Liver (tissue), 9 donors: ENCODE results near the gene IL1RAPL2. TPM values are rescaled to one million over a fixed set of nuclear protein-coding genes. Genes with fewer than 3 reads are reported as not detected.

Experiments
- DNase-seq: peaks from one replicate; pipeline ENCODE4 v3.0.0-alpha.2; 2017; ENCODE audit warnings: low spot score
- H3K27ac ChIP-seq, 2 donors: one replicate each; pipeline ENCODE4 v1.7.0; 2013; ENCODE audit warnings: inconsistent platforms in 2 of 2, low read length in 2 of 2, control low read depth in 1 of 2, low read depth in 1 of 2, mild to moderate bottlenecking in 1 of 2
- H3K27me3 ChIP-seq, 4 donors: one replicate each; pipeline versions ENCODE4 v1.6.1 to v1.7.0; 2013; ENCODE audit warnings: low read length in 3 of 4, inconsistent platforms in 1 of 4, mild to moderate bottlenecking in 1 of 4, moderate library complexity in 1 of 4; ENCODE audit not compliant: control insufficient read depth in 4 of 4, insufficient read depth in 4 of 4
- H3K36me3 ChIP-seq, 4 donors: one replicate each; pipeline versions ENCODE4 v1.6.1 to v1.7.0; 2013; ENCODE audit warnings: low read length in 3 of 4, mild to moderate bottlenecking in 3 of 4, low read depth in 1 of 4, moderate library complexity in 1 of 4; ENCODE audit not compliant: control insufficient read depth in 4 of 4, insufficient read depth in 3 of 4
- H3K4me1 ChIP-seq, 4 donors: one replicate each; pipeline versions ENCODE4 v1.6.1 to v1.7.0; 2013; ENCODE audit warnings: low read length in 3 of 4, mild to moderate bottlenecking in 3 of 4, moderate library complexity in 1 of 4; ENCODE audit not compliant: control insufficient read depth in 4 of 4, insufficient read depth in 4 of 4
- H3K4me3 ChIP-seq, 3 donors: one replicate each; pipeline versions ENCODE4 v1.6.1 to v1.7.0; 2013; ENCODE audit warnings: low read length in 3 of 3, control low read depth in 1 of 3, low read depth in 1 of 3, mild to moderate bottlenecking in 1 of 3
- H3K9ac ChIP-seq, 2 donors: one replicate each; pipeline ENCODE4 v1.7.0; 2013; ENCODE audit warnings: low read length in 2 of 2, mild to moderate bottlenecking in 2 of 2, moderate library complexity in 2 of 2, control low read depth in 1 of 2, low read depth in 1 of 2
- H3K9me3 ChIP-seq, 4 donors: one replicate each; pipeline versions ENCODE4 v1.6.1 to v1.7.0; 2013; ENCODE audit warnings: low read length in 3 of 4; ENCODE audit not compliant: control insufficient read depth in 4 of 4
- FOXA1 ChIP-seq: IDR thresholded peaks from 2 replicates; pipeline ENCODE4 v1.6.1; 2016; ENCODE audit warnings: antibody characterized with exemption
- FOXA2 ChIP-seq: IDR thresholded peaks from 2 replicates; pipeline ENCODE4 v1.6.1; 2016; ENCODE audit warnings: antibody characterized with exemption
- GABPA ChIP-seq, 2 donors: IDR thresholded peaks in 1 of 2; conservative IDR thresholded peaks in 1 of 2; 2 replicates each; pipeline ENCODE4 v1.6.1; 2016; ENCODE audit warnings: antibody characterized with exemption in 2 of 2, mild to moderate bottlenecking in 1 of 2, moderate library complexity in 1 of 2
- HNF4A ChIP-seq, 2 donors: conservative IDR thresholded peaks; 2 replicates each; pipeline ENCODE4 v1.6.1; 2016; ENCODE audit warnings: antibody characterized with exemption in 2 of 2, mild to moderate bottlenecking in 2 of 2
- HNF4G ChIP-seq: IDR thresholded peaks from 2 replicates; pipeline ENCODE4 v1.6.1; 2016; ENCODE audit warnings: antibody characterized with exemption
- JUND ChIP-seq, 2 donors: IDR thresholded peaks; 2 replicates each; pipeline ENCODE4 v1.6.1; 2016; ENCODE audit warnings: antibody characterized with exemption in 2 of 2
- RAD21 ChIP-seq, 2 donors: IDR thresholded peaks; 2 replicates each; pipeline ENCODE4 v1.6.1; 2016; ENCODE audit warnings: antibody characterized with exemption in 2 of 2, mild to moderate bottlenecking in 2 of 2
- RXRA ChIP-seq, 2 donors: IDR thresholded peaks; 2 replicates each; pipeline ENCODE4 v1.6.1; 2017 to 2018; ENCODE audit warnings: antibody characterized with exemption in 2 of 2, mild to moderate bottlenecking in 1 of 2
- SP1 ChIP-seq: IDR thresholded peaks from 2 replicates; pipeline ENCODE4 v1.6.1; 2018; ENCODE audit warnings: antibody characterized with exemption, mild to moderate bottlenecking
- WGBS: extraction: QIAGEN DNeasy Blood & Tissue Kit; methylation state at CpG from one replicate; pipeline ENCODE4 v1.1.7; 2013; 5-methylcytosine and 5-hydroxymethylcytosine counted together
- polyA plus RNA-seq, 2 donors: library from polyadenylated mRNA; stranded (reverse) in 1 of 2; unstranded in 1 of 2; fragments of 200-250 nt in 1 of 2; fragments of >200 nt in 1 of 2; fragmentation: Nextera tagmentation in 1 of 2; extraction: Ambion mirVana in 1 of 2; gene quantifications; one replicate each; pipeline versions ENCODE4 v1.2.1 to v1.2.3, GENCODE V29; 2013 to 2015
- total RNA-seq, 2 donors: library from RNA; depleted of rRNA; stranded (reverse); fragments of >200 nt; gene quantifications; one replicate each; pipeline ENCODE4 v1.2.3, GENCODE V29; 2014
- TF ChIP-seq, protein P1 (sequence below): IDR thresholded peaks from 2 replicates; pipeline ENCODE4 v1.6.1; 2016; ENCODE audit warnings: antibody characterized with exemption, mild to moderate bottlenecking
- TF ChIP-seq, protein P2 (sequence below): IDR thresholded peaks from 2 replicates; pipeline ENCODE4 v1.6.1; 2016; ENCODE audit warnings: antibody characterized with exemption
- TF ChIP-seq, protein P3 (sequence below): fragments of 150-350 bp; IDR thresholded peaks from 2 replicates; pipeline ENCODE4 v1.5.1; 2017; ENCODE audit warnings: improper control_type of control experiment, low read depth, low read length; ENCODE audit not compliant: missing input control
- TF ChIP-seq, protein P4 (sequence below): IDR thresholded peaks from 2 replicates; pipeline ENCODE4 v1.6.1; 2016; ENCODE audit warnings: antibody characterized with exemption
- donor health status: healthy.
- donor health status: healthy.
- donor health status: healthy.
- donor health status: healthy.
- donor health status: healthy.

IL1RAPL2 gene
- total and polyA plus RNA-seq, 4 donors = 0.20 to 1.6 (median 0.91) TPM

DNA sequence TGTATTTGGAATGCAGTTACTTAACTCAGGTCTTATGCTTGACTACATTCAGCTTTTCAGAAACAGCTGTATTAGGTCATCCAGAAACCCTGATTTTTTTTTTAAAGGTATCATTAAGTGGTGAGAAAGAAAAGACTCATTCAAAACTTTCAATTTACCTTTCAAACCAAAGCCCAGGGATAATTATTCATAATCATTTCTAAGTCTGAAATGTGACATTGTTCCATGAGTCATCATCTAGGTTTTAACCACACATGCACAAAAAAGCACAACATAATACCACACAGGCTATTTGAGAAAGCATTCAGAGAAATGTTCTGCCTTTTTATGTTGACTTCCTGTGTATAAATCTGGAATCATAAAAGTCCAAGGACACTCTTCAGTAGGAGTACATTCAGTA lies 288.2 kb downstream of the IL1RAPL2 start:
- H3K9me3 ChIP-seq = no peaks in the 10 kb centered on the region
- DNase-seq = no peak
- no peak for TF ChIP-seq JUND (IDR thresholded peaks at IDR 0.05)
- TF ChIP-seq FOXA1 = no peak
- no peak for TF ChIP-seq FOXA2
- no peak for TF ChIP-seq GABPA (IDR thresholded peaks at IDR 0.05 in 1 of 2, conservative IDR thresholded peaks at IDR 0.05 in 1 of 2)
- TF ChIP-seq, protein P1, sequence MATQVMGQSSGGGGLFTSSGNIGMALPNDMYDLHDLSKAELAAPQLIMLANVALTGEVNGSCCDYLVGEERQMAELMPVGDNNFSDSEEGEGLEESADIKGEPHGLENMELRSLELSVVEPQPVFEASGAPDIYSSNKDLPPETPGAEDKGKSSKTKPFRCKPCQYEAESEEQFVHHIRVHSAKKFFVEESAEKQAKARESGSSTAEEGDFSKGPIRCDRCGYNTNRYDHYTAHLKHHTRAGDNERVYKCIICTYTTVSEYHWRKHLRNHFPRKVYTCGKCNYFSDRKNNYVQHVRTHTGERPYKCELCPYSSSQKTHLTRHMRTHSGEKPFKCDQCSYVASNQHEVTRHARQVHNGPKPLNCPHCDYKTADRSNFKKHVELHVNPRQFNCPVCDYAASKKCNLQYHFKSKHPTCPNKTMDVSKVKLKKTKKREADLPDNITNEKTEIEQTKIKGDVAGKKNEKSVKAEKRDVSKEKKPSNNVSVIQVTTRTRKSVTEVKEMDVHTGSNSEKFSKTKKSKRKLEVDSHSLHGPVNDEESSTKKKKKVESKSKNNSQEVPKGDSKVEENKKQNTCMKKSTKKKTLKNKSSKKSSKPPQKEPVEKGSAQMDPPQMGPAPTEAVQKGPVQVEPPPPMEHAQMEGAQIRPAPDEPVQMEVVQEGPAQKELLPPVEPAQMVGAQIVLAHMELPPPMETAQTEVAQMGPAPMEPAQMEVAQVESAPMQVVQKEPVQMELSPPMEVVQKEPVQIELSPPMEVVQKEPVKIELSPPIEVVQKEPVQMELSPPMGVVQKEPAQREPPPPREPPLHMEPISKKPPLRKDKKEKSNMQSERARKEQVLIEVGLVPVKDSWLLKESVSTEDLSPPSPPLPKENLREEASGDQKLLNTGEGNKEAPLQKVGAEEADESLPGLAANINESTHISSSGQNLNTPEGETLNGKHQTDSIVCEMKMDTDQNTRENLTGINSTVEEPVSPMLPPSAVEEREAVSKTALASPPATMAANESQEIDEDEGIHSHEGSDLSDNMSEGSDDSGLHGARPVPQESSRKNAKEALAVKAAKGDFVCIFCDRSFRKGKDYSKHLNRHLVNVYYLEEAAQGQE = no peak
- no peak for TF ChIP-seq SP1
- no peak for TF ChIP-seq RAD21 (IDR thresholded peaks at IDR 0.05)
- TF ChIP-seq, protein P2, sequence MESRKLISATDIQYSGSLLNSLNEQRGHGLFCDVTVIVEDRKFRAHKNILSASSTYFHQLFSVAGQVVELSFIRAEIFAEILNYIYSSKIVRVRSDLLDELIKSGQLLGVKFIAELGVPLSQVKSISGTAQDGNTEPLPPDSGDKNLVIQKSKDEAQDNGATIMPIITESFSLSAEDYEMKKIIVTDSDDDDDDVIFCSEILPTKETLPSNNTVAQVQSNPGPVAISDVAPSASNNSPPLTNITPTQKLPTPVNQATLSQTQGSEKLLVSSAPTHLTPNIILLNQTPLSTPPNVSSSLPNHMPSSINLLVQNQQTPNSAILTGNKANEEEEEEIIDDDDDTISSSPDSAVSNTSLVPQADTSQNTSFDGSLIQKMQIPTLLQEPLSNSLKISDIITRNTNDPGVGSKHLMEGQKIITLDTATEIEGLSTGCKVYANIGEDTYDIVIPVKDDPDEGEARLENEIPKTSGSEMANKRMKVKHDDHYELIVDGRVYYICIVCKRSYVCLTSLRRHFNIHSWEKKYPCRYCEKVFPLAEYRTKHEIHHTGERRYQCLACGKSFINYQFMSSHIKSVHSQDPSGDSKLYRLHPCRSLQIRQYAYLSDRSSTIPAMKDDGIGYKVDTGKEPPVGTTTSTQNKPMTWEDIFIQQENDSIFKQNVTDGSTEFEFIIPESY = no peak
- TF ChIP-seq, protein P3, sequence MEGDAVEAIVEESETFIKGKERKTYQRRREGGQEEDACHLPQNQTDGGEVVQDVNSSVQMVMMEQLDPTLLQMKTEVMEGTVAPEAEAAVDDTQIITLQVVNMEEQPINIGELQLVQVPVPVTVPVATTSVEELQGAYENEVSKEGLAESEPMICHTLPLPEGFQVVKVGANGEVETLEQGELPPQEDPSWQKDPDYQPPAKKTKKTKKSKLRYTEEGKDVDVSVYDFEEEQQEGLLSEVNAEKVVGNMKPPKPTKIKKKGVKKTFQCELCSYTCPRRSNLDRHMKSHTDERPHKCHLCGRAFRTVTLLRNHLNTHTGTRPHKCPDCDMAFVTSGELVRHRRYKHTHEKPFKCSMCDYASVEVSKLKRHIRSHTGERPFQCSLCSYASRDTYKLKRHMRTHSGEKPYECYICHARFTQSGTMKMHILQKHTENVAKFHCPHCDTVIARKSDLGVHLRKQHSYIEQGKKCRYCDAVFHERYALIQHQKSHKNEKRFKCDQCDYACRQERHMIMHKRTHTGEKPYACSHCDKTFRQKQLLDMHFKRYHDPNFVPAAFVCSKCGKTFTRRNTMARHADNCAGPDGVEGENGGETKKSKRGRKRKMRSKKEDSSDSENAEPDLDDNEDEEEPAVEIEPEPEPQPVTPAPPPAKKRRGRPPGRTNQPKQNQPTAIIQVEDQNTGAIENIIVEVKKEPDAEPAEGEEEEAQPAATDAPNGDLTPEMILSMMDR = no peak
- TF ChIP-seq RXRA (IDR thresholded peaks at IDR 0.05) = no peak
- TF ChIP-seq HNF4G = no peak
- no peak for TF ChIP-seq HNF4A (conservative IDR thresholded peaks at IDR 0.05)
- no peak overlapping the region for H3K4me3 ChIP-seq
- H3K27me3 ChIP-seq = no peaks in the 10 kb centered on the region
- peaks cover 0 to 3% (median 0%) of the 10 kb centered on the region in 4 donors for H3K4me1 ChIP-seq
- no peak overlapping the region for H3K9ac ChIP-seq
- H3K27ac ChIP-seq = no peak overlapping the region
- H3K36me3 ChIP-seq = no peaks in the 10 kb centered on the region

DNA sequence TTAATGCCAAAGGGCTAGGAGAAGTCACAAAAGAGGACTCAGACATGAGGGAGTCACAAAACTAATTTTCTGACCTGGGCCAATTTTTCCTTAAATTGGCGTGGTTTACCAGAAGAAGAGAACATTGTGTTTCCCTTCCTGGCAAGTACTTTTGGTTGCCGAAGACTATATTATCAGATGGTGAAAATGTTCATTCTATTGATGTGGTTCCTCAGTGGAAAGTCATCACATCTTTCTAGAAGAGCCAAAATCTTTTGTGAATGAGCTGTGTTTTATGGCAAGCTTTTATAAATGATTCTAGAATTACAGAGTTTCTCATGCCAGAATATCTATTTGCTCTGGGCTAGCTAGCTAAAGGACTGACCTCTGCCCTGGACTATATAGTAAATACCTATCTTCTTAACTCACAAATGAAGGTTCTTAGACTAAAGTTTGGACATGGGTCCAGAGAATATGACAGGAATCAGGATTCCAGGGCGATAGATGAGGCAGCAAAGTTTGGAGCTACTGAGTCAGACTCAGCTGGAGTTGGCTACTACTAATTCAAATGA lies 288.9 kb downstream of the IL1RAPL2 start:
- no peak for DNase-seq
- Histone ChIP-seq H3K9ac (no peak overlapping the region), H3K4me3 (no peak overlapping the region), H3K4me1 (peaks cover 0 to 3% (median 0%) of the 10 kb centered on the region in 4 donors), H3K27ac (no peak overlapping the region), H3K27me3 (no peaks in the 10 kb centered on the region), H3K9me3 (no peaks in the 10 kb centered on the region), H3K36me3 (no peaks in the 10 kb centered on the region)
- 61% methylated on average over 3 of the region's 3 CpGs for WGBS
- peak in 1 of 2 donors; percentile 53 for TF ChIP-seq HNF4A (conservative IDR thresholded peaks at IDR 0.05)
- TF ChIP-seq, protein P2 = no peak
- no peak for TF ChIP-seq RXRA (IDR thresholded peaks at IDR 0.05)
- TF ChIP-seq, protein P4, sequence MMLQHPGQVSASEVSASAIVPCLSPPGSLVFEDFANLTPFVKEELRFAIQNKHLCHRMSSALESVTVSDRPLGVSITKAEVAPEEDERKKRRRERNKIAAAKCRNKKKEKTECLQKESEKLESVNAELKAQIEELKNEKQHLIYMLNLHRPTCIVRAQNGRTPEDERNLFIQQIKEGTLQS = no peak
